Measurements from ENCODE around the gene GFRA3.

GFRA3 gene

GRCh38 chr5:138246822-138247221 lies 27.6 kb downstream of the GFRA3 start:
- no peak for DNase-seq

- DNase-seq = no peak
These were observed 28.1 kb downstream of the GFRA3 start for GRCh38 chr5:138246334-138246733.

- no peak for DNase-seq
These were observed 28.7 kb downstream of the GFRA3 start for GRCh38 chr5:138245717-138246116.

GRCh38 chr5:138243794-138244193 lies 30.6 kb downstream of the GFRA3 start:
- DNase-seq = no peak

GRCh38 chr5:138241688-138242571 lies 32.5 kb downstream of the GFRA3 start:
- no peak for DNase-seq

- peak in 1 of 2 experiments; percentile 26 for DNase-seq
These were observed 33.6 kb downstream of the GFRA3 start for GRCh38 chr5:138240650-138241385.

GRCh38 chr5:138238034-138238433 lies 36.4 kb downstream of the GFRA3 start:
- no peak for DNase-seq

- DNase-seq = no peak
These were observed 39.8 kb downstream of the GFRA3 start for GRCh38 chr5:138234651-138235050.

- no peak for DNase-seq
These were observed 41.1 kb downstream of the GFRA3 start for GRCh38 chr5:138233280-138233679.

GRCh38 chr5:138230981-138231589 lies 43.3 kb downstream of the GFRA3 start:
- no peak for DNase-seq

- DNase-seq = no peak
These were observed 44.2 kb downstream of the GFRA3 start for GRCh38 chr5:138230261-138230660.

- no peak for DNase-seq
These were observed 45.0 kb downstream of the GFRA3 start for GRCh38 chr5:138229387-138229786.

- no peak for DNase-seq
These were observed 47.5 kb downstream of the GFRA3 start for GRCh38 chr5:138226910-138227309.

GRCh38 chr5:138224712-138225111 lies 49.7 kb downstream of the GFRA3 start:
- DNase-seq = no peak

- no peak for DNase-seq
These were observed 50.9 kb downstream of the GFRA3 start for GRCh38 chr5:138223532-138223931.

GRCh38 chr5:138216799-138217198 lies 57.6 kb downstream of the GFRA3 start:
- DNase-seq = no peak

GRCh38 chr5:138213161-138214029 lies 61.0 kb downstream of the GFRA3 start, which contains the start of gene CDC23:
TSS of gene CDC23 (minus strand) at chr5:138213323. CDS start at chr5:138213312, 11 bp downstream.
- DNase-seq = peak; percentile 82 to 90

GRCh38 chr5:138212828-138213160 lies 61.6 kb downstream of the GFRA3 start:
- DNase-seq = no peak

- DNase-seq = no peak
These were observed 63.4 kb downstream of the GFRA3 start for GRCh38 chr5:138210985-138211384.

Data from activated CD4-positive, alpha-beta T cell treated with anti-CD3 and anti-CD28 coated beads, Interleukin-2, amount 50 U/mL, for 48 hours (primary cell).